GM21423 (cell line): ENCODE measurements around the gene SLC22A23.

ENCODE experiments used
- ATAC-seq: cut with Tn5 transposase; IDR thresholded peaks from one replicate; pipeline ENCODE4 v1.9.1; 2021; ENCODE audit warnings: mild to moderate bottlenecking, moderate library complexity; ENCODE audit not compliant: unreplicated experiment

SLC22A23 gene

DNA sequence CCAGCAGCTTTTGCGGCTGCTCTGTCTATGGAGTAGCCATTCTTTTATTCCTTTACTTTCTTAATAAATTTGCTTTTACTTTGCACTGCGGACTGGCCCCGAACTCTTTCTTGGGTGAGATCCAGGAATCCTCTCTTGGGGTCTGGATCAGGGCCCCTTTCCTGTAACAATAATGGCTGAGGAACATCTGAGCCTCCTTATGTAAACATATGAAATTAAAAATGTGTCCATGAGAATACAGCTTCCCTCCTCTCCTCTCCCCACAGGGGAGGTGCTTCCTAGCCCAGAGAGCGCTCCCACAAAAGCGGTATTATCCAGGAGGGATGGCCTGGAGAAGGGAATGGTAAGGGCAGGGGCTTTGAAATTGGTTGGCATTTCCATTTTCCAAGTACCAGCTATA, 117.0 kb downstream of the SLC22A23 start:
- no peak for ATAC-seq

DNA sequence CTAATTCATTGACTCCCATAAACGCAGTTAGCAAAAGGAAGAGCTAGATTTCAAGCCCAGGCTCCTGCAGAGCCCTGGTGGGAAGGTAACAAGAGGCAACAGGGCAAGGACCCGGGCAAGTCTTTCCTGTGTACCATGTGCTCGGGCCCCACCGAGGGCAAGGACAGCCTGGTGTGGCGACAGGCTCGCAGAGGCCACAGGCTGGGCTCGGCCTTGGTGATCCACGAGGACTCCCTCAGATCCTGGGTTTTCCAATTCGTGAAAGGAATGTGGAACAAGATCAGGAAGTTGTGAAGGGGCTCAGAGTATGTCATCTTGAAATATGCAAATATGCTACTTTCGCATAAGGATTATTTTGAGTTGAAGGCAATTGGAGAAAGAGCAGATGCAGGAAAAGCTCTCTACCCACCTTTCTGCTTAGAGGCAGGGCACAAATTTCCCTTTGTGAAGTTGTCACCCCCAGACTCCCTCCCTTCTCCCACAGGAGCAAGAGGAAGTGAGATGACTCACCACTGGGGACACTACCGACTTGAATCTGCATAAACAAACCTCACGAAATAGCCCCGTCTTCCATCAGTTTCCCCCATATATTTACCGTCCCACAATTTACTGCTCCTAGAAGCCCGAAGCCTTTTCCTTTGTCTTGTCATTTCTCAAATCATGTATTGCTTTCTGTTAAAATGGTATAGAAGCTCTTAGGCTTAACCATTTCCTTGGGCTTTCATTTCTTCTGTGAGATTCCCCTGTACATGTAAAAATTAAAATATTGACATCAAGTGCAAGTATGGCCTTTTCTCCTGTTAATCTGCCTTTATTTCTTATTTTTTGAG, 119.1 kb downstream of the SLC22A23 start:
- ATAC-seq, result no peak

- ATAC-seq, result no peak
Observed at GRCh38 chr6:3336859-3337515, 119.9 kb downstream of the SLC22A23 start.

- ATAC-seq, result no peak
Observed at GRCh38 chr6:3336066-3336786, 120.6 kb downstream of the SLC22A23 start.

DNA sequence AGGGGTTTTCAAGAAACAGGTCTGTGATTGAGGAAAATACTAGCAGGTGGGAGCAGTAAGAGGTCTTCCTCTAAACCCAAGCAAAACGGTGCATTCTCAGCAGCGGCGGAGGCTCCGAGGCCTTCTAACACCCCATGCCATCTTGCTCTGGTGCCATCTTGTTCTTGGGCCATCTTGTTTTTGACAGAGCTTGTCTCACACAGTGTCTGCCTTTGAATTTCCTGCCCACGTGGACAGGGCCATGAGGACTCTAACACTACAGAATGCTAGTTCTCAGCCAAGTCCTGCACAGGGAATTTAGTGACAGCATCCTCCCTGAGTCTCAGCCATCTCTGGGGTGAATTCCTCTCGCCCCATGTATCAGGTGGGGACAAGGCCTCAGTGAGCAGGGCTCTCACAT, 121.7 kb downstream of the SLC22A23 start:
- no peak for ATAC-seq

DNA sequence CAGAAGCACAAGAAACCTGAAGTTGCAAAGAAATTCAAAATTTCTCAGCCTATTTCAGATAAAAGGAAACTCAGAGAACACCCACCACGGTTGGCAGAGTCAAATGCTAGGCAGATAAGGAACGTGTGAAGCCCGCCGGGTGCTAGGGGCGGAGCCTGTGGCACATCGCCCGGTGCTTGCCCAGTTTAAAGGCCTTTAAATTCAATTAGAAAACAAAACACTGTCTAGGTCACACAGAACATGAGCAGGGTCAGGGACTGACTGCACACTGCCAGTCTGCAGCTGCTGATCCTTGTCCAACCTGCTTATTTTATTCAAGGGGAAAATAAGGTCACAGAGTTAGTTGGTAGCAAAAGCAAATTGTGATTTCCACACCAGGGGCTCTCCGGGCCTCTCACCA, 122.3 kb downstream of the SLC22A23 start:
- ATAC-seq, result no peak

DNA sequence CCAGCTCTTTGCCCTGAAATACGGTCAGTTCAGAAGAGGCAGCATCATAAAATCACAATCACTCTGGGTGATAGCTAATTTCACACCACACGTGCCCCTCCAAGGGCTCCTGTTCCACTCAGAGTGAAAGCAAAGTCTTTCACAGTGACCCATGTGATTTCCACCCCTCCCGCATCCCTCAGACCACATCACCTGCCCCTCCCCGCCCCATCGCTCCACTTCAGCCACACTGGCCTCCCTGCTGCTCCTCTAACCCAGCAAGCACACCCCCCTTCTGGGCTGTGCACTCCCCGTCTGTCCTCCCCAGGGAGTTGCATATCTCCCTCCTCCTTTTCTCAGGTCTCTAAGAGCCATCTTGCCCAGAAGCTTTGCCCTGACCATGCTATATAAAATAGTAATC, 123.6 kb downstream of the SLC22A23 start:
- ATAC-seq, result no peak

GRCh38 chr6:3331971-3332370, 124.9 kb downstream of the SLC22A23 start:
- no peak for ATAC-seq

- no peak for ATAC-seq
Observed at GRCh38 chr6:3331494-3331893, 125.4 kb downstream of the SLC22A23 start.

DNA sequence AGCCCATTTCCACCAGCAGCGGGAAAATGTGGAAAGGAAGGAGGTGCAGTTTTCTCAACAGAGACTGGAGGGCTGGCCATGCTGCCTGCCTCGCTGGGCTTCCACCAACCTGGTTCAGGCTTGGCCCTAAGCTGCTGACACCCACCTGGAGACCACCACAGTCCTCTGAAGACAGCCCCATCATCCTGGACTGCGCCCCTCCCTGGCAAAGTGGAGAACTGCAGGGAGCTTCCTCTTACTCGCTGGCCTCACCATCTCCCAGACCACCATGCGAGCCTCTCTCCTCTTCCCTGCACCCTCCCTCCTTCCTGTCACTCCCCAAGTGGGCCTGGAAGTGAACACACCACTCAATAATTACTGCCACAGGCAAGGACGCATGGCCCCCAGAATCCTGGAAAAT, 126.7 kb downstream of the SLC22A23 start:
- no peak for ATAC-seq

GRCh38 chr6:3329393-3330051, 127.3 kb downstream of the SLC22A23 start:
- ATAC-seq, result no peak

GRCh38 chr6:3328796-3329195, 128.1 kb downstream of the SLC22A23 start:
- no peak for ATAC-seq

GRCh38 chr6:3328145-3328544, 128.7 kb downstream of the SLC22A23 start:
- ATAC-seq, result no peak

- ATAC-seq, result no peak
Observed at GRCh38 chr6:3327403-3327802, 129.4 kb downstream of the SLC22A23 start.

DNA sequence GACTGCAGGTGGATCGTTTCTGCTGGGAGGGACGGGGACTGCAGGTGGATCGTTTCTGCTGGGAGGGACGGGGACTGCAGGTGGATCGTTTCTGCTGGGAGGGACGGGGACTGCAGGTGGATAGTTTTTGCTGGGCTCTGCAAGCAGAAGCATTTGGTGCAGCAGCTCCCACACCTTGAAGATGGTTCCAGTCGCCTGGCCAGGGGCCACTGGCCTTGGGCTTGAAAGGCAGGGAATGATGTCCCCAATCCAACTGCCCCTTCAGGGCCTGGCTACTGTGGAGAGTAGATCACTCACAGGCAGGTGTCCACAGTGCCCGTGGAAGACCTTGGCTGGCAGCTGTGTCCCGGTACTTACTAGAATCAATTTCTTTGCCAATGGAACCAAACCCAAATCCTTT, 129.9 kb downstream of the SLC22A23 start:
- ATAC-seq, result no peak

DNA sequence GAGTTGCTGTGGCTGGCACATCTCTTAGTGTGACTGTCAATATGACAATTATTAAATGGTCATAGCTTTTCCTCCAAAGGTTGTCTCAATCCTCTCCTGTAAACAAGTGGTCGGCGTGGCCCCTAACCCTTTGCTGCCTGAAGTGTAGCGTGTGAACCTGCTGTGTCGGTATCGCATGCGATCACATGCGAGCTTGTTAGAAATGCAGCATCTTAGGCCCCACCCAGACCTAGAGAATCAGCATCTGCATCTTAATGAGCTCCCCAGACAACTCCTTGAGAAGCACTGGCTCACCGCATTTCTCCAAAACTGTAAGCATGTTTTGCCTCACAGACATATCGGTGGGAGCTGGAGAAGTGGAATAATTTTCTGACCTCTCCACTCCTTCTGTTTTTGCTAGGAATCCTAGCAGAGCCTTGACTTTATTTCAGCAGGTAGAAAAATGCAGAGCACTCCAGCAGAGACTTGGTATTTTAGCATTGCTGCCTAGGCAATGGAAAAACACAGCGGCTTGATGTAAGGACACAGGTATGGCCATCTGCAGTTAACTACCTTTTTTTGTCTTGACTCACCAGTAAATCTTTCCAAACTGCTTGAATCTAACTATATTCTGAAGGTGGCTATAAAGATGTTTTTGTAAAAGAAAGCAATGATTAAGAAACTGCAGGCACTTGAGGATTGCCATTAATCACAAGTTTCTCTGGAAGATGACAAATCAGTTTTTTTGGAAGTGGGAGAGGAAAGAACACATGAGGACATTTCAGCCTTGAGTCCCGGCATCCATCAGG, 130.5 kb downstream of the SLC22A23 start:
- ATAC-seq, result no peak

DNA sequence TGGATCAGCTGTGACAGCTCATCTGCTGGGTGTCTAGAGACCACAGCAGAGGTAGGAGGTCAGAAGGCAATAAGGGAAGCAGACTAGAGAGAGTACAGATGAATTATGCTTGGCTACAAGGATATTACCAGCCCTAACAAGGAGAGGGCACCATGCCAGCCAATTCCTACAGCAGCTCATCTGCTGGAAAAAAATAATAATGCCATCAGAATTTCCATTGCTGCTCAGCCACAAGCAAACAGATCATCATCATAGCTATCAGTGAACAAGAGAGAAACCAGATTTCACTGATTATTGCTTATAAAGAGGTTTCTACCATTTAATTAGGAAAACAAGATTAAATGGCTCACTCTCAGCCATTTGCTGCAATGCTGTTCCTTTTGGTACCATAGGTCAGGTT, 131.6 kb downstream of the SLC22A23 start:
- ATAC-seq, result no peak

DNA sequence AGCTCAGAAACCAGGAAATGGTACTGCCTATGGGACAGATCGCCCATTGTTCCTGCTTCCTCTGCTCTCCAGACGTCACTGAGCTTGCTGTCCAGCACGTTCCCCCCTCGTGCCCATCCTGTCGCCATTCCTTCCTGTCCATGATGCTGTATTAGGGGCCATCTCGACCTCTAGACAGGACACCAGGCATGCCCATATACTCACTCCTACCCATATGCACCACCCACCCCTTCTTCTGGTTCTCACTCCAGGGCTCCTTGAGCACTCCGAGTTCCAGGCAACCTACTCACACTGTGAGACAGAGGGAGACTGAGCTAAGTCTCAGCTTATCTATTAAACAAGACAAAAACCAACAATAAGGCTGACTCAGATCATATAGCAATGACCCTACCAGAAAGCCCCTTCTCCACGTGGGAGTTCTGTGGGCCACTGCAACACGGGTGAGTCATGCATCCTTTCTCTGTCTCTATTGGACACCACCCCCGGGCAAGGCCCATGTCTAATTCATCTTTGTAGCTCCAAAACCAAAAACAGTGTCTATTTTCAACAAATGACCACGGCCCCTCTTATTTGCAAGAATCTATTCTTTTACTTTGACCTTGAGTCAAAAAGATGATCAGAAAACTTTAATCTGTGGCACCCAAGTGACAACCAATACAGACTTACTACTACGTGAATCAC, 132.4 kb downstream of the SLC22A23 start:
- ATAC-seq, result no peak

DNA sequence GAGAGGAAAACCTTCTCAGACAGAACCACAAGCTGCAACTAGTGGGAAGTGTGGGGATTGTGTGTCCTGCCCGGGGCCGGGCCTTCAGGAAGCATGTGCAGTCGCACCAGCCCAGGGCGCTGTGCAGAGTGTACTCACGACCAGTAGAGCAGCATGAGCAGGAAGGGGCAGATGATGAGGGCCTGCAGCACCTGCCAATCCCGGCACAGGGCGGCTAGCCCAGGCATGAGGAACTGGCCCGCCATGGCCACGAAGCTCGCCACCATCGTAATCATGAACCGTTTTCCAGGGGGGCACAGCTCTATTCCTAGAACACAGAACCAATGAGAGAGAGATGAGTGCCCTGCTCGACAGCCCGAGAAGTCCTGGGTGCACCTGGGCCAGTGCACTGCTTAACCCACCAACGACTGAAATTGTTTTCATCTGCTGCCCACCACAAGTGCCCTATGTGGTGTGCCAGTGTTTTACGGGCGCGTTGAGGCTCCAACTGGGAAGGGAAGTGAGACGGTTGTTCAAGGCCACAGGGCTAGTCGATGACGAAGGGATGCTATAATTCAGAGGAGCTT, 133.1 kb downstream of the SLC22A23 start:
- no peak for ATAC-seq

- ATAC-seq, result no peak
Observed at GRCh38 chr6:3323148-3323547, 133.7 kb downstream of the SLC22A23 start.
